SK-N-SH (cell line): Measurements from ENCODE around the gene MTREX. TPM values are rescaled to one million over a fixed set of nuclear protein-coding genes. Genes with fewer than 3 reads are reported as not detected.
A peak's percentile ranks its signal among the peaks of the same experiment; 100 is the strongest.

Experiments used
- CTCF ChIA-PET: fragments of 300-600, 350-600 bp; formaldehyde crosslinking; extraction: SDS; loops from one replicate; lab custom pipeline; 2021; lab: Yijun Ruan, JAX
- POLR2A ChIA-PET: fragments of 350-600 bp; sonication (Branson Sonifier 250); formaldehyde crosslinking; extraction: SDS; loops from one replicate; lab custom pipeline; 2020; ENCODE audit warnings: antibody characterized with exemption, inconsistent platforms; lab: Yijun Ruan, JAX
- DNase-seq: peaks from one replicate; pipeline ENCODE4 v3.0.0; 2012
- H2AFZ ChIP-seq: fragments of 200-600 bp; sonication (generic); 2 replicates; pipeline ENCODE4 v1.8.1; 2016; ENCODE audit warnings: antibody characterized with exemption, mild to moderate bottlenecking, low read depth
- H3F3A ChIP-seq: fragments of 200-600 bp; sonication (generic); replicated peaks from 2 replicates; pipeline ENCODE3; 2016; ENCODE audit warnings: antibody characterized with exemption, mild to moderate bottlenecking; ENCODE audit not compliant: insufficient read depth
- H3K27ac ChIP-seq, 2 experiments: fragments of 200-500 bp in 1 of 2; fragments of 200-600 bp in 1 of 2; sonication (Bioruptor generic) in 1 of 2; sonication (generic), shearing (Covaris generic) in 1 of 2; 2 replicates each; pipeline versions ENCODE4 v1.5.1 to v1.6.1; 2014 to 2016; ENCODE audit warnings: low read depth in 2 of 2, inconsistent platforms in 1 of 2, low read length in 1 of 2, mild to moderate bottlenecking in 1 of 2, mixed read lengths in 1 of 2
- H3K27me3 ChIP-seq: fragments of 200-600 bp; sonication (generic), shearing (Covaris generic); 2 replicates; pipeline ENCODE4 v1.6.1; 2016; ENCODE audit warnings: mixed run types; ENCODE audit not compliant: insufficient read depth
- H3K36me3 ChIP-seq, 2 experiments: fragments of 200-500 bp in 1 of 2; fragments of 200-600 bp in 1 of 2; sonication (Bioruptor generic) in 1 of 2; sonication (generic) in 1 of 2; replicated peaks in 1 of 2; 2 replicates each; pipeline versions ENCODE3 to v1.5.1; 2014 to 2016; ENCODE audit warnings: low read length in 1 of 2, mild to moderate bottlenecking in 1 of 2; ENCODE audit not compliant: insufficient read depth in 2 of 2, control insufficient read depth in 1 of 2
- H3K4me1 ChIP-seq, 2 experiments: fragments of 200-500 bp in 1 of 2; fragments of 200-600 bp in 1 of 2; sonication (Bioruptor generic) in 1 of 2; sonication (generic), shearing (Covaris generic) in 1 of 2; 2 replicates each; pipeline versions ENCODE4 v1.5.1 to v1.6.1; 2014 to 2016; ENCODE audit warnings: low read depth in 1 of 2, low read length in 1 of 2, mixed run types in 1 of 2; ENCODE audit not compliant: insufficient read depth in 2 of 2, control insufficient read depth in 1 of 2
- H3K4me2 ChIP-seq: fragments of 200-600 bp; sonication (generic), shearing (Covaris generic); 2 replicates; pipeline ENCODE4 v1.6.1; 2017; ENCODE audit warnings: mixed run types
- H3K4me3 ChIP-seq, 2 experiments: fragments of 200-500 bp in 1 of 2; fragments of 200-600 bp in 1 of 2; sonication (Bioruptor generic) in 1 of 2; sonication (generic), shearing (Covaris generic) in 1 of 2; 2 replicates each; pipeline versions ENCODE4 v1.5.1 to v1.8.1; 2014 to 2016; ENCODE audit warnings: low read depth in 2 of 2, inconsistent platforms in 1 of 2, low read length in 1 of 2, mild to moderate bottlenecking in 1 of 2, mixed read lengths in 1 of 2, moderate library complexity in 1 of 2
- H3K79me2 ChIP-seq: fragments of 200-600 bp; sonication (generic); 2 replicates; pipeline ENCODE4 v1.8.1; 2017; ENCODE audit warnings: mild to moderate bottlenecking; ENCODE audit not compliant: insufficient read depth
- H3K9ac ChIP-seq: fragments of 200-600 bp; sonication (generic); 2 replicates; pipeline ENCODE4 v1.6.1; 2017; ENCODE audit warnings: mixed run types
- H3K9me2 ChIP-seq: fragments of 200-600 bp; sonication (generic); 2 replicates; pipeline ENCODE4 v1.6.1; 2017; ENCODE audit warnings: mixed run types
- H3K9me3 ChIP-seq: fragments of 200-600 bp; sonication (generic); 2 replicates; pipeline ENCODE4 v1.6.1; 2017; ENCODE audit warnings: mixed run types, mild to moderate bottlenecking, moderate library complexity
- H4K20me1 ChIP-seq: fragments of 200-600 bp; sonication (generic); 2 replicates; pipeline ENCODE4 v1.6.1; 2017; ENCODE audit warnings: mild to moderate bottlenecking, mixed run types; ENCODE audit not compliant: insufficient read depth
- CHD2 ChIP-seq: fragments of 150-350 bp; IDR thresholded peaks from 2 replicates; pipeline ENCODE4 v1.6.1; 2018; ENCODE audit warnings: low read length; ENCODE audit not compliant: partially characterized antibody
- CTCF ChIP-seq: fragments of 200-600 bp; sonication (generic); IDR thresholded peaks from 2 replicates; pipeline ENCODE4 v1.6.1; 2017; ENCODE audit warnings: antibody characterized with exemption, mild to moderate bottlenecking, moderate library complexity
- GABPA ChIP-seq: IDR thresholded peaks from 2 replicates; pipeline ENCODE4 v1.4.0; 2012; ENCODE audit warnings: low read depth, mild to moderate bottlenecking
- IRF3 ChIP-seq: fragments of 150-350 bp; IDR thresholded peaks from 2 replicates; pipeline ENCODE4 v1.6.1; 2016; ENCODE audit warnings: mild to moderate bottlenecking, low read depth, low read length
- JUND ChIP-seq: IDR thresholded peaks from 2 replicates; pipeline ENCODE4 v1.4.0; 2012
- PBX3 ChIP-seq: IDR thresholded peaks from 2 replicates; pipeline ENCODE4; 2012
- POLR2AphosphoS5 ChIP-seq: IDR thresholded peaks from 2 replicates; pipeline ENCODE4 v1.6.1; 2012; ENCODE audit warnings: low read depth, low read length
- RAD21 ChIP-seq: IDR thresholded peaks from 2 replicates; pipeline ENCODE4 v1.6.1; 2012; ENCODE audit warnings: mild to moderate bottlenecking, low read length
- RCOR1 ChIP-seq: fragments of 150-350 bp; IDR thresholded peaks from 2 replicates; pipeline ENCODE4 v1.6.1; 2017; ENCODE audit warnings: antibody characterized with exemption, low read length
- RFX5 ChIP-seq: IDR thresholded peaks from 2 replicates; pipeline ENCODE4 v1.6.1; 2012; ENCODE audit warnings: mild to moderate bottlenecking, improper control_type of control experiment, low read length
- SMC3 ChIP-seq: IDR thresholded peaks from 2 replicates; pipeline ENCODE4 v1.6.1; 2012; ENCODE audit warnings: low read depth, low read length, improper control_type of control experiment
- TEAD4 ChIP-seq: IDR thresholded peaks from 2 replicates; pipeline ENCODE4 v1.4.0; 2012; ENCODE audit warnings: mild to moderate bottlenecking, borderline replicate concordance; ENCODE audit not compliant: insufficient read depth
- USF1 ChIP-seq: IDR thresholded peaks from 2 replicates; pipeline ENCODE4 v1.4.0; 2012; ENCODE audit warnings: low read depth, borderline replicate concordance
- YY1 ChIP-seq: IDR thresholded peaks from 2 replicates; pipeline ENCODE4 v1.4.0; 2012; ENCODE audit warnings: low read depth, mild to moderate bottlenecking
- WGBS: methylation state at CpG from one replicate; pipeline ENCODE4 v1.1.6; 2017; ENCODE audit warnings: low lambda C conversion rate; 5-methylcytosine and 5-hydroxymethylcytosine counted together
- polyA plus RNA-seq, 3 experiments: library from polyadenylated mRNA; depleted of rRNA; stranded (reverse); fragments of >200 nt; gene quantifications; 2 replicates each; pipeline ENCODE4 v1.2.3, GENCODE V29; 2012

The MTREX gene
- polyA plus RNA-seq, 1 of the 3 experiments (the other 2 are of a cell fraction), result 11.2 TPM

- no peak overlapping the region for H3K4me3 ChIP-seq
- TF ChIP-seq CTCF, result no peak
- no peak for TF ChIP-seq YY1
- DNase-seq, result no peak
- ChIA-PET POLR2A (no interaction called here), CTCF (no interaction called here)
- no peak overlapping the region for H3K4me2 ChIP-seq
- H4K20me1 ChIP-seq, result peaks cover 13% of the 10 kb centered on the region; the same call in 1 of the 2 replicates
- H3K79me2 ChIP-seq, result peaks cover 88% of the 10 kb centered on the region
- H3K9me2 ChIP-seq, result no peaks in the 10 kb centered on the region
- no peak overlapping the region for H3K9ac ChIP-seq
- H3K4me1 ChIP-seq, result peaks cover 9 to 14% of the 10 kb centered on the region in 2 experiments
- H3K36me3 ChIP-seq, result peaks cover 12 to 31% of the 10 kb centered on the region in 2 experiments
- H3K27ac ChIP-seq, result no peak overlapping the region
- H2AFZ ChIP-seq, result no peak overlapping the region
- H3K27me3 ChIP-seq, result no peaks in the 10 kb centered on the region
- H3F3A ChIP-seq, result peaks cover 15% of the 10 kb centered on the region
- H3K9me3 ChIP-seq, result no peaks in the 10 kb centered on the region
- WGBS, result 88% methylated on average over 4 of the region's 4 CpGs
Measured at GRCh38 chr5:55303238-55303690, 4.5 kb upstream of the MTREX start.

GRCh38 chr5:55304584-55304983 is 3.2 kb upstream of the MTREX start:
- no peak for DNase-seq
- no peaks in the 10 kb centered on the region for H3K27me3 ChIP-seq
- TF ChIP-seq GABPA, result no peak
- TF ChIP-seq RAD21, result no peak
- no peak for TF ChIP-seq RCOR1
- no peak for TF ChIP-seq RFX5
- no peak for TF ChIP-seq TEAD4
- H2AFZ ChIP-seq, result no peak overlapping the region
- H3K36me3 ChIP-seq, result peaks cover 10 to 31% of the 10 kb centered on the region in 2 experiments
- H3K4me1 ChIP-seq, result peaks cover 14 to 19% of the 10 kb centered on the region in 2 experiments
- peaks cover 94% of the 10 kb centered on the region for H3K79me2 ChIP-seq
- H3K9me2 ChIP-seq, result no peaks in the 10 kb centered on the region
- H3K9ac ChIP-seq, result no peak overlapping the region
- no peaks in the 10 kb centered on the region for H3K9me3 ChIP-seq
- H3K27ac ChIP-seq, result no peak overlapping the region
- peaks cover 13% of the 10 kb centered on the region; the same call in 1 of the 2 replicates for H4K20me1 ChIP-seq
- WGBS, result 93% methylated on average over 6 of the region's 6 CpGs
- no peak overlapping the region for H3K4me3 ChIP-seq
- H3F3A ChIP-seq, result peaks cover 15% of the 10 kb centered on the region
- CTCF ChIA-PET, result no interaction called here
- H3K4me2 ChIP-seq, result no peak overlapping the region
- POLR2A ChIA-PET, result no interaction called here

- no peak overlapping the region for H2AFZ ChIP-seq
- H3K9me3 ChIP-seq, result no peaks in the 10 kb centered on the region
- POLR2A ChIA-PET, result no interaction called here
- no peak for TF ChIP-seq CHD2
- no peak for TF ChIP-seq RFX5
- TF ChIP-seq RAD21, result no peak
- no peak for TF ChIP-seq JUND
- no peak for TF ChIP-seq IRF3
- no peak for TF ChIP-seq CTCF
- TF ChIP-seq USF1, result no peak
- TF ChIP-seq PBX3, result no peak
- TF ChIP-seq POLR2AphosphoS5, result no peak
- no peak for TF ChIP-seq SMC3
Measured at GRCh38 chr5:55305345-55305744, 2.4 kb upstream of the MTREX start.

More at GRCh38 chr5:55305345-55305744, 2.4 kb upstream of the MTREX start:
- Histone ChIP-seq H3K9me2 (no peaks in the 10 kb centered on the region), H3F3A (peaks cover 15% of the 10 kb centered on the region), H3K79me2 (peaks cover 94% of the 10 kb centered on the region), H3K36me3 (peaks cover 10 to 29% of the 10 kb centered on the region in 2 experiments), H3K27me3 (no peaks in the 10 kb centered on the region), H3K4me3 (peak overlapping the region in 1 of 2 experiments; percentile 93; a peak in 1 of 4 replicates), H3K4me2 (peak overlapping the region; percentile 87), H3K9ac (peak overlapping the region; percentile 90; the same call in 1 of the 2 replicates), H3K4me1 (peaks cover 14 to 22% of the 10 kb centered on the region in 2 experiments), H3K27ac (no peak overlapping the region), H4K20me1 (peaks cover 13% of the 10 kb centered on the region; the same call in 1 of the 2 replicates)
- WGBS, result 80% methylated on average over 4 of the region's 4 CpGs
- CTCF ChIA-PET, result interaction anchor here (1.3 to 1.6 kb wide), 2 partner anchors 133 to 386 kb away, joined by 3 to 6 read pairs; no protein-coding TSS in a partner anchor
- DNase-seq, result no peak
